Natural killer cell (primary cell): Measurements from ENCODE around the gene ARHGEF16. TPM values are rescaled to one million over a fixed set of nuclear protein-coding genes. Genes with fewer than 3 reads are reported as not detected.

Source experiments
- ATAC-seq, 3 donors: fragments of 150-1000 bp in 2 of 3; fragments of 200-7000 bp in 1 of 3; cut with Tn5 transposase; 1 replicate in 1 of 3; 2 replicates in 2 of 3; pipeline ENCODE4 v1.10.0; 2021; ENCODE audit warnings: mild to moderate bottlenecking in 2 of 3, moderate library complexity in 2 of 3
- DNase-seq, 2 donors: peaks; one replicate each; pipeline versions ENCODE4 v3.0.0 to v3.0.0-alpha.2; 2013 to 2021; ENCODE audit warnings: mixed read lengths in 1 of 2
- H3K27ac ChIP-seq: one replicate; pipeline ENCODE4 v1.5.1; 2013; ENCODE audit warnings: mild to moderate bottlenecking, low read length
- H3K27me3 ChIP-seq: one replicate; pipeline ENCODE4 v1.6.1; 2013; ENCODE audit warnings: low read length; ENCODE audit not compliant: control insufficient read depth, insufficient read depth
- H3K36me3 ChIP-seq: one replicate; pipeline ENCODE4 v1.6.1; 2013; ENCODE audit warnings: low read length; ENCODE audit not compliant: control insufficient read depth, insufficient read depth
- H3K4me1 ChIP-seq: one replicate; pipeline ENCODE4 v1.6.1; 2013; ENCODE audit warnings: low read length; ENCODE audit not compliant: control insufficient read depth, insufficient read depth
- H3K4me3 ChIP-seq: one replicate; pipeline ENCODE4 v1.5.1; 2013; ENCODE audit warnings: low read length
- H3K9me3 ChIP-seq: one replicate; pipeline ENCODE4 v1.6.1; 2013; ENCODE audit warnings: low read length; ENCODE audit not compliant: control insufficient read depth, insufficient read depth
- H3K27ac Mint-ChIP-seq, 2 donors: one replicate each; pipeline ENCODE4 v1.8.0; 2022; ENCODE audit warnings: mild to moderate bottlenecking in 2 of 2, mixed read lengths in 2 of 2, moderate library complexity in 1 of 2
- H3K27me3 Mint-ChIP-seq, 2 donors: one replicate each; pipeline ENCODE4 v1.8.0; 2022; ENCODE audit warnings: low read depth in 2 of 2, mixed read lengths in 2 of 2
- H3K36me3 Mint-ChIP-seq: one replicate; pipeline ENCODE4 v1.8.0; 2022; ENCODE audit warnings: mixed read lengths
- H3K4me1 Mint-ChIP-seq, 2 donors: one replicate each; pipeline ENCODE4 v1.8.0; 2022; ENCODE audit warnings: mixed read lengths in 2 of 2
- H3K4me3 Mint-ChIP-seq: one replicate; pipeline ENCODE4 v1.8.0; 2022; ENCODE audit warnings: mild to moderate bottlenecking, moderate library complexity, mixed read lengths
- H3K9me3 Mint-ChIP-seq, 2 donors: one replicate each; pipeline ENCODE4 v1.8.0; 2022; ENCODE audit warnings: mixed read lengths in 2 of 2
- CTCF ChIP-seq: fragments of 200-600 bp; IDR thresholded peaks from one replicate; pipeline ENCODE4 v1.8.0; 2022; ENCODE audit warnings: antibody characterized with exemption
- WGBS: methylation state at CpG from one replicate; pipeline ENCODE4 v1.1.7; 2013; ENCODE audit warnings: missing lambda C conversion rate; ENCODE audit not compliant: insufficient coverage; 5-methylcytosine and 5-hydroxymethylcytosine counted together
- intact Hi-C: fragments of 100-400 bp; cut with micrococcal nuclease; formaldehyde crosslinking; loops from one replicate; pipeline ENCODE4 v1.14.2; 2022
- total RNA-seq, 4 donors: library from RNA; stranded (reverse); fragments of 120-200 nt in 1 of 4; gene quantifications; one replicate each; pipeline versions ENCODE4 v1.2.3 to v1.2.4, GENCODE V29; 2013 to 2022

ARHGEF16 gene
- total RNA-seq, 3 donors from 2014 or later (not counting 1 experiment from before 2014, with no cell fraction given), result not detected

- Histone ChIP-seq H3K9me3 (no peaks in the 10 kb centered on the region), H3K27ac (no peak overlapping the region), H3K4me1 (no peaks in the 10 kb centered on the region), H3K4me3 (no peak overlapping the region), H3K27me3 (no peaks in the 10 kb centered on the region), H3K36me3 (no peaks in the 10 kb centered on the region)
- ATAC-seq (no peak), DNase-seq (no peak)
- TF ChIP-seq CTCF, result no peak
- H3K4me1 Mint-ChIP-seq, result no peaks in the 10 kb centered on the region
- no peaks in the 10 kb centered on the region for H3K27me3 Mint-ChIP-seq
- intact Hi-C loops, result no loop called here
- 48% methylated on average over 15 of the region's 15 CpGs for WGBS
- no peak overlapping the region for H3K27ac Mint-ChIP-seq
- no peak overlapping the region for H3K4me3 Mint-ChIP-seq
- H3K36me3 Mint-ChIP-seq, result no peaks in the 10 kb centered on the region
- H3K9me3 Mint-ChIP-seq, result no peaks in the 10 kb centered on the region
Observed at GRCh38 chr1:3516481-3516869, 62.0 kb downstream of the ARHGEF16 start.

- no peak overlapping the region for H3K4me3 Mint-ChIP-seq
- H3K9me3 Mint-ChIP-seq, result no peaks in the 10 kb centered on the region
- H3K4me1 Mint-ChIP-seq, result no peaks in the 10 kb centered on the region
- H3K27me3 Mint-ChIP-seq, result no peaks in the 10 kb centered on the region
- no peak overlapping the region for H3K27ac Mint-ChIP-seq
- Histone ChIP-seq H3K4me1 (no peaks in the 10 kb centered on the region), H3K4me3 (no peak overlapping the region), H3K9me3 (no peaks in the 10 kb centered on the region), H3K27me3 (no peaks in the 10 kb centered on the region), H3K36me3 (no peaks in the 10 kb centered on the region), H3K27ac (no peak overlapping the region)
- 78% methylated on average over 27 of the region's 27 CpGs for WGBS
- intact Hi-C loops, result no loop called here
- DNase-seq, result no peak
- no peak for ATAC-seq
- no peak for TF ChIP-seq CTCF
- H3K36me3 Mint-ChIP-seq, result no peaks in the 10 kb centered on the region
Observed at GRCh38 chr1:3516911-3517675, 62.6 kb downstream of the ARHGEF16 start.

GRCh38 chr1:3518256-3518655, 63.8 kb downstream of the ARHGEF16 start:
- Histone ChIP-seq H3K9me3 (no peaks in the 10 kb centered on the region), H3K4me1 (no peaks in the 10 kb centered on the region), H3K36me3 (no peaks in the 10 kb centered on the region), H3K27me3 (no peaks in the 10 kb centered on the region), H3K27ac (no peak overlapping the region), H3K4me3 (no peak overlapping the region)
- intact Hi-C loops, result no loop called here
- WGBS, result 96% methylated on average over 12 of the region's 12 CpGs
- no peak for ATAC-seq
- no peaks in the 10 kb centered on the region for H3K27me3 Mint-ChIP-seq
- H3K4me3 Mint-ChIP-seq, result no peak overlapping the region
- H3K4me1 Mint-ChIP-seq, result no peaks in the 10 kb centered on the region
- no peak overlapping the region for H3K27ac Mint-ChIP-seq
- DNase-seq, result peak in 1 of 2 donors; percentile 44
- H3K36me3 Mint-ChIP-seq, result no peaks in the 10 kb centered on the region
- no peaks in the 10 kb centered on the region for H3K9me3 Mint-ChIP-seq
- TF ChIP-seq CTCF, result peak; percentile 58

- H3K9me3 ChIP-seq, result no peaks in the 10 kb centered on the region
- no peak for DNase-seq
Observed at GRCh38 chr1:3518756-3519155, 64.3 kb downstream of the ARHGEF16 start.

More at GRCh38 chr1:3518756-3519155, 64.3 kb downstream of the ARHGEF16 start:
- Mint-ChIP-seq H3K27ac (no peak overlapping the region), H3K4me3 (no peak overlapping the region), H3K27me3 (no peaks in the 10 kb centered on the region), H3K9me3 (no peaks in the 10 kb centered on the region), H3K4me1 (no peaks in the 10 kb centered on the region), H3K36me3 (no peaks in the 10 kb centered on the region)
- WGBS, result 95% methylated on average over 8 of the region's 8 CpGs
- no peak overlapping the region for H3K4me3 ChIP-seq
- ATAC-seq, result no peak
- TF ChIP-seq CTCF, result no peak
- intact Hi-C loops, result no loop called here
- no peak overlapping the region for H3K27ac ChIP-seq
- no peaks in the 10 kb centered on the region for H3K36me3 ChIP-seq
- no peaks in the 10 kb centered on the region for H3K27me3 ChIP-seq
- no peaks in the 10 kb centered on the region for H3K4me1 ChIP-seq
